ENCODE data around the gene APOH.

Gene APOH

GRCh38 chr17:66192378-66192687 lies 36.9 kb downstream of the APOH start:
- no peak for DNase-seq (ENCODE audit: low spot score)

- DNase-seq (ENCODE audit: low spot score): peak; percentile 90
These were observed 37.4 kb downstream of the APOH start, which contains the start of gene CEP112 for GRCh38 chr17:66191593-66192377. CEP112 (minus strand) TSS chr17:66192133.

GRCh38 chr17:66190738-66191592 lies 38.2 kb downstream of the APOH start:
- DNase-seq (ENCODE audit: low spot score): no peak

- no peak for DNase-seq (ENCODE audit: low spot score)
These were observed 41.5 kb downstream of the APOH start for GRCh38 chr17:66187718-66188117.

- DNase-seq (ENCODE audit: low spot score): no peak
These were observed 43.4 kb downstream of the APOH start for GRCh38 chr17:66185862-66186261.

- no peak for DNase-seq (ENCODE audit: low spot score)
These were observed 44.8 kb downstream of the APOH start for GRCh38 chr17:66184392-66184791.

- no peak for DNase-seq (ENCODE audit: low spot score)
These were observed 45.7 kb downstream of the APOH start for GRCh38 chr17:66183529-66183928.

GRCh38 chr17:66178642-66179041 lies 50.6 kb downstream of the APOH start:
- no peak for DNase-seq (ENCODE audit: low spot score)

GRCh38 chr17:66177048-66177447 lies 52.2 kb downstream of the APOH start:
- DNase-seq (ENCODE audit: low spot score): no peak

- DNase-seq (ENCODE audit: low spot score): no peak
These were observed 53.3 kb downstream of the APOH start for GRCh38 chr17:66175892-66176291.

GRCh38 chr17:66172691-66173223 lies 56.5 kb downstream of the APOH start:
- DNase-seq (ENCODE audit: low spot score): no peak

GRCh38 chr17:66172144-66172543 lies 57.1 kb downstream of the APOH start:
- DNase-seq (ENCODE audit: low spot score): no peak

- DNase-seq (ENCODE audit: low spot score): no peak
These were observed 57.5 kb downstream of the APOH start for GRCh38 chr17:66171692-66172091.

- no peak for DNase-seq (ENCODE audit: low spot score)
These were observed 58.0 kb downstream of the APOH start for GRCh38 chr17:66171172-66171571.

- DNase-seq (ENCODE audit: low spot score): no peak
These were observed 59.4 kb downstream of the APOH start for GRCh38 chr17:66169839-66170238.

GRCh38 chr17:66167189-66167815 lies 61.9 kb downstream of the APOH start:
- no peak for DNase-seq (ENCODE audit: low spot score)

GRCh38 chr17:66165537-66166123 lies 63.6 kb downstream of the APOH start:
- DNase-seq (ENCODE audit: low spot score): peak; percentile 52
